WTC11 (cell line): ENCODE measurements around the gene ITFG1. TPM values are rescaled to one million over a fixed set of nuclear protein-coding genes. Genes with fewer than 3 reads are reported as not detected.

ENCODE experiments used
- CREB1 ChIP-seq: sonication (generic); formaldehyde crosslinking; IDR thresholded peaks from 2 replicates; pipeline ENCODE4 v1.8.0; 2023; ENCODE audit warnings: mild to moderate bottlenecking, missing genetic modification reagents
- ELF4 ChIP-seq: sonication (generic); formaldehyde crosslinking; IDR thresholded peaks from 2 replicates; pipeline ENCODE4 v1.8.1; 2022; ENCODE audit warnings: low read depth, mild to moderate bottlenecking, moderate library complexity, missing genetic modification reagents
- FOXP1 ChIP-seq: sonication (generic); formaldehyde crosslinking; IDR thresholded peaks from 2 replicates; pipeline ENCODE4 v1.8.0; 2022; ENCODE audit warnings: missing genetic modification reagents, mild to moderate bottlenecking, moderate library complexity, borderline replicate concordance
- HMGA2 ChIP-seq: fragments of 250-450 bp; sonication (Bioruptor Pico); IDR thresholded peaks from 2 replicates; pipeline ENCODE4 v1.4.0; 2021; ENCODE audit warnings: mild to moderate bottlenecking, moderate library complexity
- NFATC4 ChIP-seq: fragments of 250-450 bp; sonication (Bioruptor Pico); IDR thresholded peaks from 2 replicates; pipeline ENCODE4 v1.9.0; 2021; ENCODE audit warnings: mild to moderate bottlenecking
- NFE2L1 ChIP-seq: sonication (generic); formaldehyde crosslinking; IDR thresholded peaks from 2 replicates; pipeline ENCODE4 v1.8.1; 2023; ENCODE audit warnings: missing genetic modification reagents
- NR3C1 ChIP-seq: sonication (generic); formaldehyde crosslinking; conservative IDR thresholded peaks from 2 replicates; pipeline ENCODE4 v1.8.1; 2023; ENCODE audit warnings: low read depth, mild to moderate bottlenecking, missing genetic modification reagents
- RORB ChIP-seq: fragments of 250-450 bp; sonication (Bioruptor Pico); IDR thresholded peaks from 2 replicates; pipeline ENCODE4 v1.9.0; 2021; ENCODE audit warnings: mild to moderate bottlenecking
- SOX15 ChIP-seq: fragments of 250-450 bp; sonication (Bioruptor Pico); IDR thresholded peaks from 2 replicates; pipeline ENCODE4 v1.9.0; 2021; ENCODE audit warnings: mild to moderate bottlenecking
- TEAD4 ChIP-seq: sonication (generic); formaldehyde crosslinking; IDR thresholded peaks from 2 replicates; pipeline ENCODE4 v1.8.0; 2022; ENCODE audit warnings: mild to moderate bottlenecking, missing genetic modification reagents
- ZNF138 ChIP-seq: sonication (generic); formaldehyde crosslinking; conservative IDR thresholded peaks from 2 replicates; pipeline ENCODE4 v1.8.1; 2022; ENCODE audit warnings: mild to moderate bottlenecking, moderate library complexity, missing genetic modification reagents
- ZNF396 ChIP-seq: fragments of 250-450 bp; sonication (Bioruptor Pico); IDR thresholded peaks from 2 replicates; pipeline ENCODE4 v1.8.0; 2021; ENCODE audit warnings: mild to moderate bottlenecking, moderate library complexity, borderline replicate concordance
- total RNA-seq: library from RNA; stranded (reverse); gene quantifications from 3 replicates; pipeline ENCODE4 v1.2.3, GENCODE V29; 2021
- TF ChIP-seq, protein P1 (sequence below): fragments of 250-450 bp; sonication (Bioruptor Pico); IDR thresholded peaks from 2 replicates; pipeline ENCODE4 v1.9.0; 2021; ENCODE audit warnings: mild to moderate bottlenecking, borderline replicate concordance
- TF ChIP-seq, protein P2 (sequence below): sonication (generic); formaldehyde crosslinking; IDR thresholded peaks from 2 replicates; pipeline ENCODE4 v1.8.1; 2023; ENCODE audit warnings: mild to moderate bottlenecking, missing genetic modification reagents
- TF ChIP-seq, protein P3 (sequence below): sonication (generic); formaldehyde crosslinking; IDR thresholded peaks from 2 replicates; pipeline ENCODE4 v1.8.0; 2023; ENCODE audit warnings: missing genetic modification reagents, mild to moderate bottlenecking, borderline replicate concordance
- TF ChIP-seq, protein P4 (sequence below): sonication (generic); formaldehyde crosslinking; IDR thresholded peaks from 2 replicates; pipeline ENCODE4 v1.8.1; 2022; ENCODE audit warnings: mild to moderate bottlenecking, missing genetic modification reagents, moderate library complexity, borderline replicate concordance
- TF ChIP-seq, protein P5 (sequence below): sonication (generic); formaldehyde crosslinking; IDR thresholded peaks from 2 replicates; pipeline ENCODE4 v1.8.1; 2022; ENCODE audit warnings: low read depth, mild to moderate bottlenecking, moderate library complexity, missing genetic modification reagents, borderline replicate concordance
- TF ChIP-seq, protein P6 (sequence below): sonication (generic); formaldehyde crosslinking; IDR thresholded peaks from 2 replicates; pipeline ENCODE4 v1.8.0; 2022; ENCODE audit warnings: mild to moderate bottlenecking, missing genetic modification reagents
- TF ChIP-seq, protein P7 (sequence below): sonication (generic); formaldehyde crosslinking; IDR thresholded peaks from 2 replicates; pipeline ENCODE4 v1.8.1; 2022; ENCODE audit warnings: missing genetic modification reagents, borderline replicate concordance
- TF ChIP-seq, protein P8 (sequence below): sonication (generic); formaldehyde crosslinking; conservative IDR thresholded peaks from 2 replicates; pipeline ENCODE4 v1.8.1; 2022; ENCODE audit warnings: mild to moderate bottlenecking, missing genetic modification reagents
- TF ChIP-seq, protein P9 (sequence below): fragments of 250-450 bp; sonication (Bioruptor Pico); IDR thresholded peaks from 2 replicates; pipeline ENCODE4 v1.9.0; 2021; ENCODE audit warnings: moderate library complexity, mild to moderate bottlenecking, inconsistent platforms, borderline replicate concordance

The ITFG1 gene
- total RNA-seq, 1 experiment from 2014 or later = 21.1 TPM

DNA sequence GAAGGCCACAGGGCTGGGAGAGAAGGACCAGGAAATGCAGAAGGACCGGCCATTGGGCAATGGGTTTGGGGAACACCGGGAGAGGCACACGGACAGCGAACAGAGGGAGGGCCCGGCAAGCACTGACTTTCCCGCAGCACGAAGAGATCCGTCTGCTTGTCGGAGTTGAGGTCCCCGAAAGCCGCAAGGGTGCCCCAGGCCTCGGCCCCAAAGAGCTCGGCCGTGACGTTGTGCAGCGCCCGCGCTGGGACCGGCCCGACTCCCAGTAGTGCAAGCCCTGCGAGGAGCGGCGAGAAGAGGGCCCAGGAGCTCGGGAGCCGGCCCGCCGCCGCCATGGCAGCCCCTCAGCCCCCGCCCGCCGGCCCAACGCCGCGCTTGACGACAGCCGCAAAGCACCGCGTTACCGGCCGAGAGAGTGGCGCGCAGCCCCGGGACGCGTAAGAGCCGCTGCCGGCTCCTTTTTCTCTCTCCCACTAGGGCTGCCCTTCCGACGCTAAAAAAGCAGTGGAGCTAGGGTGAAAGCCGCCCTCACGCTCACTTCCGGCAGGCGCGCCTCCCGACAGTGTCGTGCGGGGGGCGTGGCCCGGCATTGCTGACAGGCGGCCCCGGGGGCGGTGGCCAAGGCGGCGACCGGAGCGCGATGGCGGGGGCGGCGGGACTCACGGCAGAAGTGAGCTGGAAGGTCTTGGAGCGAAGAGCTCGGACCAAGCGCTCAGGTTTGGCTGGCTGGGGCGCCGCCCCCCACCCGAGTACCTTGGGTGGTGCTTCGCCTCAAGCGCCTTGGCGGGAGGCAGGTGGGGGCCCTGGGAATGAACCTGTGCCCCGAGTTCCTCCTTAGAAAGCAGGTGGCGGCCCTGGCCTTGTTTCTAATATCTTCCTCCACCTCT, at the start of gene ITFG1, which contains the start of gene PHKB (continued):
- TF ChIP-seq, protein P1, sequence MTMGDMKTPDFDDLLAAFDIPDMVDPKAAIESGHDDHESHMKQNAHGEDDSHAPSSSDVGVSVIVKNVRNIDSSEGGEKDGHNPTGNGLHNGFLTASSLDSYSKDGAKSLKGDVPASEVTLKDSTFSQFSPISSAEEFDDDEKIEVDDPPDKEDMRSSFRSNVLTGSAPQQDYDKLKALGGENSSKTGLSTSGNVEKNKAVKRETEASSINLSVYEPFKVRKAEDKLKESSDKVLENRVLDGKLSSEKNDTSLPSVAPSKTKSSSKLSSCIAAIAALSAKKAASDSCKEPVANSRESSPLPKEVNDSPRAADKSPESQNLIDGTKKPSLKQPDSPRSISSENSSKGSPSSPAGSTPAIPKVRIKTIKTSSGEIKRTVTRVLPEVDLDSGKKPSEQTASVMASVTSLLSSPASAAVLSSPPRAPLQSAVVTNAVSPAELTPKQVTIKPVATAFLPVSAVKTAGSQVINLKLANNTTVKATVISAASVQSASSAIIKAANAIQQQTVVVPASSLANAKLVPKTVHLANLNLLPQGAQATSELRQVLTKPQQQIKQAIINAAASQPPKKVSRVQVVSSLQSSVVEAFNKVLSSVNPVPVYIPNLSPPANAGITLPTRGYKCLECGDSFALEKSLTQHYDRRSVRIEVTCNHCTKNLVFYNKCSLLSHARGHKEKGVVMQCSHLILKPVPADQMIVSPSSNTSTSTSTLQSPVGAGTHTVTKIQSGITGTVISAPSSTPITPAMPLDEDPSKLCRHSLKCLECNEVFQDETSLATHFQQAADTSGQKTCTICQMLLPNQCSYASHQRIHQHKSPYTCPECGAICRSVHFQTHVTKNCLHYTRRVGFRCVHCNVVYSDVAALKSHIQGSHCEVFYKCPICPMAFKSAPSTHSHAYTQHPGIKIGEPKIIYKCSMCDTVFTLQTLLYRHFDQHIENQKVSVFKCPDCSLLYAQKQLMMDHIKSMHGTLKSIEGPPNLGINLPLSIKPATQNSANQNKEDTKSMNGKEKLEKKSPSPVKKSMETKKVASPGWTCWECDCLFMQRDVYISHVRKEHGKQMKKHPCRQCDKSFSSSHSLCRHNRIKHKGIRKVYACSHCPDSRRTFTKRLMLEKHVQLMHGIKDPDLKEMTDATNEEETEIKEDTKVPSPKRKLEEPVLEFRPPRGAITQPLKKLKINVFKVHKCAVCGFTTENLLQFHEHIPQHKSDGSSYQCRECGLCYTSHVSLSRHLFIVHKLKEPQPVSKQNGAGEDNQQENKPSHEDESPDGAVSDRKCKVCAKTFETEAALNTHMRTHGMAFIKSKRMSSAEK (CRISPR knock-in tag) = no peak
- TF ChIP-seq NR3C1 (no peak), FOXP1 (CRISPR knock-in tag) (peak; percentile 44; the same call in 1 of the 2 replicates), NFATC4 (CRISPR knock-in tag) (no peak), HMGA2 (CRISPR knock-in tag) (no peak), RORB (no peak), ELF4 (CRISPR knock-in tag) (no peak), ZNF396 (CRISPR knock-in tag) (no peak), SOX15 (CRISPR knock-in tag) (no peak), NFE2L1 (CRISPR knock-in tag) (no peak), CREB1 (CRISPR knock-in tag) (no peak), ZNF138 (no peak), TEAD4 (CRISPR knock-in tag) (no peak)
- TF ChIP-seq, protein P2, sequence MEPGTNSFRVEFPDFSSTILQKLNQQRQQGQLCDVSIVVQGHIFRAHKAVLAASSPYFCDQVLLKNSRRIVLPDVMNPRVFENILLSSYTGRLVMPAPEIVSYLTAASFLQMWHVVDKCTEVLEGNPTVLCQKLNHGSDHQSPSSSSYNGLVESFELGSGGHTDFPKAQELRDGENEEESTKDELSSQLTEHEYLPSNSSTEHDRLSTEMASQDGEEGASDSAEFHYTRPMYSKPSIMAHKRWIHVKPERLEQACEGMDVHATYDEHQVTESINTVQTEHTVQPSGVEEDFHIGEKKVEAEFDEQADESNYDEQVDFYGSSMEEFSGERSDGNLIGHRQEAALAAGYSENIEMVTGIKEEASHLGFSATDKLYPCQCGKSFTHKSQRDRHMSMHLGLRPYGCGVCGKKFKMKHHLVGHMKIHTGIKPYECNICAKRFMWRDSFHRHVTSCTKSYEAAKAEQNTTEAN = no peak
- TF ChIP-seq, protein P3, sequence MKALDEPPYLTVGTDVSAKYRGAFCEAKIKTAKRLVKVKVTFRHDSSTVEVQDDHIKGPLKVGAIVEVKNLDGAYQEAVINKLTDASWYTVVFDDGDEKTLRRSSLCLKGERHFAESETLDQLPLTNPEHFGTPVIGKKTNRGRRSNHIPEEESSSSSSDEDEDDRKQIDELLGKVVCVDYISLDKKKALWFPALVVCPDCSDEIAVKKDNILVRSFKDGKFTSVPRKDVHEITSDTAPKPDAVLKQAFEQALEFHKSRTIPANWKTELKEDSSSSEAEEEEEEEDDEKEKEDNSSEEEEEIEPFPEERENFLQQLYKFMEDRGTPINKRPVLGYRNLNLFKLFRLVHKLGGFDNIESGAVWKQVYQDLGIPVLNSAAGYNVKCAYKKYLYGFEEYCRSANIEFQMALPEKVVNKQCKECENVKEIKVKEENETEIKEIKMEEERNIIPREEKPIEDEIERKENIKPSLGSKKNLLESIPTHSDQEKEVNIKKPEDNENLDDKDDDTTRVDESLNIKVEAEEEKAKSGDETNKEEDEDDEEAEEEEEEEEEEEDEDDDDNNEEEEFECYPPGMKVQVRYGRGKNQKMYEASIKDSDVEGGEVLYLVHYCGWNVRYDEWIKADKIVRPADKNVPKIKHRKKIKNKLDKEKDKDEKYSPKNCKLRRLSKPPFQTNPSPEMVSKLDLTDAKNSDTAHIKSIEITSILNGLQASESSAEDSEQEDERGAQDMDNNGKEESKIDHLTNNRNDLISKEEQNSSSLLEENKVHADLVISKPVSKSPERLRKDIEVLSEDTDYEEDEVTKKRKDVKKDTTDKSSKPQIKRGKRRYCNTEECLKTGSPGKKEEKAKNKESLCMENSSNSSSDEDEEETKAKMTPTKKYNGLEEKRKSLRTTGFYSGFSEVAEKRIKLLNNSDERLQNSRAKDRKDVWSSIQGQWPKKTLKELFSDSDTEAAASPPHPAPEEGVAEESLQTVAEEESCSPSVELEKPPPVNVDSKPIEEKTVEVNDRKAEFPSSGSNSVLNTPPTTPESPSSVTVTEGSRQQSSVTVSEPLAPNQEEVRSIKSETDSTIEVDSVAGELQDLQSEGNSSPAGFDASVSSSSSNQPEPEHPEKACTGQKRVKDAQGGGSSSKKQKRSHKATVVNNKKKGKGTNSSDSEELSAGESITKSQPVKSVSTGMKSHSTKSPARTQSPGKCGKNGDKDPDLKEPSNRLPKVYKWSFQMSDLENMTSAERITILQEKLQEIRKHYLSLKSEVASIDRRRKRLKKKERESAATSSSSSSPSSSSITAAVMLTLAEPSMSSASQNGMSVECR = no peak
- TF ChIP-seq, protein P4, sequence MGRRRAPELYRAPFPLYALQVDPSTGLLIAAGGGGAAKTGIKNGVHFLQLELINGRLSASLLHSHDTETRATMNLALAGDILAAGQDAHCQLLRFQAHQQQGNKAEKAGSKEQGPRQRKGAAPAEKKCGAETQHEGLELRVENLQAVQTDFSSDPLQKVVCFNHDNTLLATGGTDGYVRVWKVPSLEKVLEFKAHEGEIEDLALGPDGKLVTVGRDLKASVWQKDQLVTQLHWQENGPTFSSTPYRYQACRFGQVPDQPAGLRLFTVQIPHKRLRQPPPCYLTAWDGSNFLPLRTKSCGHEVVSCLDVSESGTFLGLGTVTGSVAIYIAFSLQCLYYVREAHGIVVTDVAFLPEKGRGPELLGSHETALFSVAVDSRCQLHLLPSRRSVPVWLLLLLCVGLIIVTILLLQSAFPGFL (CRISPR knock-in tag) = no peak
- TF ChIP-seq, protein P5, sequence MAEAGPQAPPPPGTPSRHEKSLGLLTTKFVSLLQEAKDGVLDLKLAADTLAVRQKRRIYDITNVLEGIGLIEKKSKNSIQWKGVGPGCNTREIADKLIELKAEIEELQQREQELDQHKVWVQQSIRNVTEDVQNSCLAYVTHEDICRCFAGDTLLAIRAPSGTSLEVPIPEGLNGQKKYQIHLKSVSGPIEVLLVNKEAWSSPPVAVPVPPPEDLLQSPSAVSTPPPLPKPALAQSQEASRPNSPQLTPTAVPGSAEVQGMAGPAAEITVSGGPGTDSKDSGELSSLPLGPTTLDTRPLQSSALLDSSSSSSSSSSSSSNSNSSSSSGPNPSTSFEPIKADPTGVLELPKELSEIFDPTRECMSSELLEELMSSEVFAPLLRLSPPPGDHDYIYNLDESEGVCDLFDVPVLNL (CRISPR knock-in tag) = no peak
- TF ChIP-seq, protein P6, sequence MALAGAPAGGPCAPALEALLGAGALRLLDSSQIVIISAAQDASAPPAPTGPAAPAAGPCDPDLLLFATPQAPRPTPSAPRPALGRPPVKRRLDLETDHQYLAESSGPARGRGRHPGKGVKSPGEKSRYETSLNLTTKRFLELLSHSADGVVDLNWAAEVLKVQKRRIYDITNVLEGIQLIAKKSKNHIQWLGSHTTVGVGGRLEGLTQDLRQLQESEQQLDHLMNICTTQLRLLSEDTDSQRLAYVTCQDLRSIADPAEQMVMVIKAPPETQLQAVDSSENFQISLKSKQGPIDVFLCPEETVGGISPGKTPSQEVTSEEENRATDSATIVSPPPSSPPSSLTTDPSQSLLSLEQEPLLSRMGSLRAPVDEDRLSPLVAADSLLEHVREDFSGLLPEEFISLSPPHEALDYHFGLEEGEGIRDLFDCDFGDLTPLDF = no peak
- TF ChIP-seq, protein P7, sequence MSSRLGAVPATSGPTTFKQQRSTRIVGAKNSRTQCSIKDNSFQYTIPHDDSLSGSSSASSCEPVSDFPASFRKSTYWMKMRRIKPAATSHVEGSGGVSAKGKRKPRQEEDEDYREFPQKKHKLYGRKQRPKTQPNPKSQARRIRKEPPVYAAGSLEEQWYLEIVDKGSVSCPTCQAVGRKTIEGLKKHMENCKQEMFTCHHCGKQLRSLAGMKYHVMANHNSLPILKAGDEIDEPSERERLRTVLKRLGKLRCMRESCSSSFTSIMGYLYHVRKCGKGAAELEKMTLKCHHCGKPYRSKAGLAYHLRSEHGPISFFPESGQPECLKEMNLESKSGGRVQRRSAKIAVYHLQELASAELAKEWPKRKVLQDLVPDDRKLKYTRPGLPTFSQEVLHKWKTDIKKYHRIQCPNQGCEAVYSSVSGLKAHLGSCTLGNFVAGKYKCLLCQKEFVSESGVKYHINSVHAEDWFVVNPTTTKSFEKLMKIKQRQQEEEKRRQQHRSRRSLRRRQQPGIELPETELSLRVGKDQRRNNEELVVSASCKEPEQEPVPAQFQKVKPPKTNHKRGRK = no peak
- TF ChIP-seq, protein P8, sequence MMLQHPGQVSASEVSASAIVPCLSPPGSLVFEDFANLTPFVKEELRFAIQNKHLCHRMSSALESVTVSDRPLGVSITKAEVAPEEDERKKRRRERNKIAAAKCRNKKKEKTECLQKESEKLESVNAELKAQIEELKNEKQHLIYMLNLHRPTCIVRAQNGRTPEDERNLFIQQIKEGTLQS = no peak
- TF ChIP-seq, protein P9, sequence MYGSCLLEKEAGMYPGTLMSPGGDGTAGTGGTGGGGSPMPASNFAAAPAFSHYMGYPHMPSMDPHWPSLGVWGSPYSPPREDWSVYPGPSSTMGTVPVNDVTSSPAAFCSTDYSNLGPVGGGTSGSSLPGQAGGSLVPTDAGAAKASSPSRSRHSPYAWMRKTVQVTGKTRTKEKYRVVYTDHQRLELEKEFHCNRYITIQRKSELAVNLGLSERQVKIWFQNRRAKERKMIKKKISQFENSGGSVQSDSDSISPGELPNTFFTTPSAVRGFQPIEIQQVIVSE (CRISPR knock-in tag) = no peak
